ENCODE results near the gene TENM4.

Gene TENM4

GRCh38 chr11:78714539-78714938, 726.3 kb downstream of the TENM4 start:
- H3K27ac ChIP-seq (ENCODE audit: insufficient read depth, low read depth, low read length, poor library complexity, severe bottlenecking), result no peak overlapping the region
- WGBS, 2 experiments, result 91 to 96% methylated on average over 3 of the region's 3 CpGs
- H3K4me3 ChIP-seq (ENCODE audit: insufficient read depth, low read depth, low read length), result no peak overlapping the region
- no peaks in the 10 kb centered on the region for H3K36me3 ChIP-seq (ENCODE audit: control insufficient read depth, insufficient read depth, low read length)
- H3K9me3 ChIP-seq (ENCODE audit: control insufficient read depth, low read length), result no peaks in the 10 kb centered on the region
- H3K4me1 ChIP-seq (ENCODE audit: control insufficient read depth, insufficient read depth, low read length), result no peaks in the 10 kb centered on the region
- no peaks in the 10 kb centered on the region for H3K27me3 ChIP-seq (ENCODE audit: control insufficient read depth, insufficient read depth, low read length, poor library complexity, severe bottlenecking)

- H3K4me3 ChIP-seq (ENCODE audit: insufficient read depth, low read depth, low read length), result no peak overlapping the region
- no peaks in the 10 kb centered on the region for H3K36me3 ChIP-seq (ENCODE audit: control insufficient read depth, insufficient read depth, low read length)
- no peak overlapping the region for H3K27ac ChIP-seq (ENCODE audit: insufficient read depth, low read depth, low read length, poor library complexity, severe bottlenecking)
- H3K4me1 ChIP-seq (ENCODE audit: control insufficient read depth, insufficient read depth, low read length), result no peaks in the 10 kb centered on the region
- 90 to 100% methylated on average over 2 to 3 of the region's 3 CpGs for WGBS, 2 experiments
- H3K27me3 ChIP-seq (ENCODE audit: control insufficient read depth, insufficient read depth, low read length, poor library complexity, severe bottlenecking), result no peaks in the 10 kb centered on the region
- H3K9me3 ChIP-seq (ENCODE audit: control insufficient read depth, low read length), result no peaks in the 10 kb centered on the region
Observed at GRCh38 chr11:78711735-78712134, 729.1 kb downstream of the TENM4 start.

GRCh38 chr11:78710417-78710816, 730.4 kb downstream of the TENM4 start:
- Histone ChIP-seq H3K27me3 (ENCODE audit: control insufficient read depth, insufficient read depth, low read length, poor library complexity, severe bottlenecking) (no peaks in the 10 kb centered on the region), H3K36me3 (ENCODE audit: control insufficient read depth, insufficient read depth, low read length) (peaks cover 7% of the 10 kb centered on the region), H3K27ac (ENCODE audit: insufficient read depth, low read depth, low read length, poor library complexity, severe bottlenecking) (no peak overlapping the region), H3K4me1 (ENCODE audit: control insufficient read depth, insufficient read depth, low read length) (no peaks in the 10 kb centered on the region), H3K9me3 (ENCODE audit: control insufficient read depth, low read length) (no peaks in the 10 kb centered on the region), H3K4me3 (ENCODE audit: insufficient read depth, low read depth, low read length) (no peak overlapping the region)
- WGBS, 2 experiments, result 89 to 91% methylated on average over 4 of the region's 4 CpGs

GRCh38 chr11:78708388-78708787, 732.4 kb downstream of the TENM4 start:
- WGBS, 2 experiments, result 93 to 96% methylated on average over 6 of the region's 6 CpGs
- no peaks in the 10 kb centered on the region for H3K27me3 ChIP-seq (ENCODE audit: control insufficient read depth, insufficient read depth, low read length, poor library complexity, severe bottlenecking)
- H3K36me3 ChIP-seq (ENCODE audit: control insufficient read depth, insufficient read depth, low read length), result peaks cover 19% of the 10 kb centered on the region
- no peaks in the 10 kb centered on the region for H3K9me3 ChIP-seq (ENCODE audit: control insufficient read depth, low read length)
- no peaks in the 10 kb centered on the region for H3K4me1 ChIP-seq (ENCODE audit: control insufficient read depth, insufficient read depth, low read length)
- no peak overlapping the region for H3K27ac ChIP-seq (ENCODE audit: insufficient read depth, low read depth, low read length, poor library complexity, severe bottlenecking)
- no peak overlapping the region for H3K4me3 ChIP-seq (ENCODE audit: insufficient read depth, low read depth, low read length)

GRCh38 chr11:78706551-78706950, 734.3 kb downstream of the TENM4 start:
- Histone ChIP-seq H3K36me3 (ENCODE audit: control insufficient read depth, insufficient read depth, low read length) (peaks cover 36% of the 10 kb centered on the region), H3K4me1 (ENCODE audit: control insufficient read depth, insufficient read depth, low read length) (no peaks in the 10 kb centered on the region), H3K27ac (ENCODE audit: insufficient read depth, low read depth, low read length, poor library complexity, severe bottlenecking) (no peak overlapping the region), H3K27me3 (ENCODE audit: control insufficient read depth, insufficient read depth, low read length, poor library complexity, severe bottlenecking) (no peaks in the 10 kb centered on the region), H3K9me3 (ENCODE audit: control insufficient read depth, low read length) (no peaks in the 10 kb centered on the region), H3K4me3 (ENCODE audit: insufficient read depth, low read depth, low read length) (no peak overlapping the region)
- 95 to 96% methylated on average over 6 of the region's 6 CpGs for WGBS, 2 experiments

- no peak overlapping the region for H3K4me3 ChIP-seq (ENCODE audit: insufficient read depth, low read depth, low read length)
- no peaks in the 10 kb centered on the region for H3K4me1 ChIP-seq (ENCODE audit: control insufficient read depth, insufficient read depth, low read length)
- no peaks in the 10 kb centered on the region for H3K9me3 ChIP-seq (ENCODE audit: control insufficient read depth, low read length)
- no peaks in the 10 kb centered on the region for H3K27me3 ChIP-seq (ENCODE audit: control insufficient read depth, insufficient read depth, low read length, poor library complexity, severe bottlenecking)
- peaks cover 52% of the 10 kb centered on the region for H3K36me3 ChIP-seq (ENCODE audit: control insufficient read depth, insufficient read depth, low read length)
- H3K27ac ChIP-seq (ENCODE audit: insufficient read depth, low read depth, low read length, poor library complexity, severe bottlenecking), result no peak overlapping the region
- WGBS, 2 experiments, result 91 to 95% methylated on average over 8 of the region's 8 CpGs
Observed at GRCh38 chr11:78704811-78705210, 736.0 kb downstream of the TENM4 start.

- Histone ChIP-seq H3K4me1 (ENCODE audit: control insufficient read depth, insufficient read depth, low read length) (no peaks in the 10 kb centered on the region), H3K4me3 (ENCODE audit: insufficient read depth, low read depth, low read length) (no peak overlapping the region), H3K27ac (ENCODE audit: insufficient read depth, low read depth, low read length, poor library complexity, severe bottlenecking) (no peak overlapping the region), H3K9me3 (ENCODE audit: control insufficient read depth, low read length) (no peaks in the 10 kb centered on the region), H3K36me3 (ENCODE audit: control insufficient read depth, insufficient read depth, low read length) (peaks cover 44% of the 10 kb centered on the region), H3K27me3 (ENCODE audit: control insufficient read depth, insufficient read depth, low read length, poor library complexity, severe bottlenecking) (no peaks in the 10 kb centered on the region)
- WGBS, 2 experiments, result 95 to 97% methylated on average over 7 of the region's 7 CpGs
Observed at GRCh38 chr11:78699609-78700135, 741.2 kb downstream of the TENM4 start.

- H3K27ac ChIP-seq (ENCODE audit: insufficient read depth, low read depth, low read length, poor library complexity, severe bottlenecking), result no peak overlapping the region
- H3K27me3 ChIP-seq (ENCODE audit: control insufficient read depth, insufficient read depth, low read length, poor library complexity, severe bottlenecking), result no peaks in the 10 kb centered on the region
- WGBS, 2 experiments, result 96 to 98% methylated on average over 3 of the region's 3 CpGs
- H3K9me3 ChIP-seq (ENCODE audit: control insufficient read depth, low read length), result no peaks in the 10 kb centered on the region
- H3K4me3 ChIP-seq (ENCODE audit: insufficient read depth, low read depth, low read length), result no peak overlapping the region
- H3K36me3 ChIP-seq (ENCODE audit: control insufficient read depth, insufficient read depth, low read length), result peaks cover 42% of the 10 kb centered on the region
- H3K4me1 ChIP-seq (ENCODE audit: control insufficient read depth, insufficient read depth, low read length), result no peaks in the 10 kb centered on the region
Observed at GRCh38 chr11:78698612-78699011, 742.2 kb downstream of the TENM4 start.

GRCh38 chr11:78696177-78696576, 744.7 kb downstream of the TENM4 start:
- Histone ChIP-seq H3K9me3 (ENCODE audit: control insufficient read depth, low read length) (no peaks in the 10 kb centered on the region), H3K4me1 (ENCODE audit: control insufficient read depth, insufficient read depth, low read length) (no peaks in the 10 kb centered on the region), H3K36me3 (ENCODE audit: control insufficient read depth, insufficient read depth, low read length) (peaks cover 18% of the 10 kb centered on the region), H3K27me3 (ENCODE audit: control insufficient read depth, insufficient read depth, low read length, poor library complexity, severe bottlenecking) (no peaks in the 10 kb centered on the region), H3K4me3 (ENCODE audit: insufficient read depth, low read depth, low read length) (no peak overlapping the region), H3K27ac (ENCODE audit: insufficient read depth, low read depth, low read length, poor library complexity, severe bottlenecking) (no peak overlapping the region)
- 95 to 96% methylated on average over 7 of the region's 7 CpGs for WGBS, 2 experiments

- no peak overlapping the region for H3K4me3 ChIP-seq (ENCODE audit: insufficient read depth, low read depth, low read length)
- H3K4me1 ChIP-seq (ENCODE audit: control insufficient read depth, insufficient read depth, low read length), result no peaks in the 10 kb centered on the region
- H3K27me3 ChIP-seq (ENCODE audit: control insufficient read depth, insufficient read depth, low read length, poor library complexity, severe bottlenecking), result no peaks in the 10 kb centered on the region
- H3K27ac ChIP-seq (ENCODE audit: insufficient read depth, low read depth, low read length, poor library complexity, severe bottlenecking), result no peak overlapping the region
- 96 to 99% methylated on average over 4 of the region's 4 CpGs for WGBS, 2 experiments
- peaks cover 6% of the 10 kb centered on the region for H3K36me3 ChIP-seq (ENCODE audit: control insufficient read depth, insufficient read depth, low read length)
- no peaks in the 10 kb centered on the region for H3K9me3 ChIP-seq (ENCODE audit: control insufficient read depth, low read length)
Observed at GRCh38 chr11:78694152-78694551, 746.7 kb downstream of the TENM4 start.

GRCh38 chr11:78691215-78691614, 749.6 kb downstream of the TENM4 start:
- Histone ChIP-seq H3K4me3 (ENCODE audit: insufficient read depth, low read depth, low read length) (no peak overlapping the region), H3K36me3 (ENCODE audit: control insufficient read depth, insufficient read depth, low read length) (peaks cover 16% of the 10 kb centered on the region), H3K27ac (ENCODE audit: insufficient read depth, low read depth, low read length, poor library complexity, severe bottlenecking) (no peak overlapping the region), H3K9me3 (ENCODE audit: control insufficient read depth, low read length) (no peaks in the 10 kb centered on the region), H3K4me1 (ENCODE audit: control insufficient read depth, insufficient read depth, low read length) (no peaks in the 10 kb centered on the region), H3K27me3 (ENCODE audit: control insufficient read depth, insufficient read depth, low read length, poor library complexity, severe bottlenecking) (no peaks in the 10 kb centered on the region)
- 87 to 94% methylated on average over 2 of the region's 2 CpGs for WGBS, 2 experiments

Data from ectodermal cell (in vitro differentiated cells).